ENCODE measurements around the gene RCCD1. TPM values are rescaled to one million over a fixed set of nuclear protein-coding genes. Genes with fewer than 3 reads are reported as not detected.
A peak's percentile ranks its signal among the peaks of the same experiment; 100 is the strongest.

Gene RCCD1
- total RNA-seq, 1 experiment from 2014 or later, result 22.8 TPM

DNA sequence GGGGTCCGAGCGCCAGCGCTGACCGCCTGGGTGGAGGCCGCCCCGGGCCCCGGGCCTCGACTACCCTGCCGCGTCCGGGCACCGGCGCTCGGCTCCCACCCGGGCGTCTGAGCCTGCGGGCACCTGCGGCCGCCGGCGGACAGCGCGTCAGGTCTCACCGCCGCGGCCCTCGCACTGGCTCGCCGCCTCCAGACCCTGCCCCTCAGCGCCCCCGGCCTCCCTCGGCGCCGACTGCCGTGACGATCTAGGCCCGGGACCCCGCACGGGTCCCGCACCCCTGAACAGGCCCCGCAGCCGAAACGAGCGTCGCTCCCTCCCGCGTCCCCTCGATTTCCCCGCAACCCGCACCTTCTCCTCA is 39.4 kb downstream of the RCCD1 start:
- H3K56ac ChIP-seq (ENCODE audit: insufficient read length, low read depth, low read length), result no peak overlapping the region
- H2BK15ac ChIP-seq (ENCODE audit: low read depth, low read length), result no peak overlapping the region
- peaks cover 3% of the 10 kb centered on the region for H3K79me1 ChIP-seq (ENCODE audit: insufficient read depth, low read depth, low read length, poor library complexity, severe bottlenecking)
- H3K27me3 ChIP-seq (ENCODE audit: insufficient read depth, low read length), result no peaks in the 10 kb centered on the region
- Mint-ChIP-seq H3K9me3 (peaks cover 0 to 2% of the 10 kb centered on the region in 2 experiments; a peak in 2 of 5 replicates), H3K4me3 (peak overlapping the region; percentile 99 to 100), H3K4me1 (peaks cover 16 to 26% of the 10 kb centered on the region in 2 experiments), H3K27ac (peak overlapping the region; percentile 95 to 100 (median 99)), H3K27me3 (ENCODE audit: low read depth) (peaks cover 3% of the 10 kb centered on the region; the same call in 1 of the 2 replicates), H3K36me3 (ENCODE audit: insufficient read depth in 1 of 3, low read depth in 3 of 3) (peaks cover 7 to 27% (median 24%) of the 10 kb centered on the region in 3 experiments; a peak in 6 of 7 replicates)
- H2AFZ ChIP-seq (ENCODE audit: low read length), result no peak overlapping the region
- no peak for DNase-seq
- TF ChIP-seq, protein P1, sequence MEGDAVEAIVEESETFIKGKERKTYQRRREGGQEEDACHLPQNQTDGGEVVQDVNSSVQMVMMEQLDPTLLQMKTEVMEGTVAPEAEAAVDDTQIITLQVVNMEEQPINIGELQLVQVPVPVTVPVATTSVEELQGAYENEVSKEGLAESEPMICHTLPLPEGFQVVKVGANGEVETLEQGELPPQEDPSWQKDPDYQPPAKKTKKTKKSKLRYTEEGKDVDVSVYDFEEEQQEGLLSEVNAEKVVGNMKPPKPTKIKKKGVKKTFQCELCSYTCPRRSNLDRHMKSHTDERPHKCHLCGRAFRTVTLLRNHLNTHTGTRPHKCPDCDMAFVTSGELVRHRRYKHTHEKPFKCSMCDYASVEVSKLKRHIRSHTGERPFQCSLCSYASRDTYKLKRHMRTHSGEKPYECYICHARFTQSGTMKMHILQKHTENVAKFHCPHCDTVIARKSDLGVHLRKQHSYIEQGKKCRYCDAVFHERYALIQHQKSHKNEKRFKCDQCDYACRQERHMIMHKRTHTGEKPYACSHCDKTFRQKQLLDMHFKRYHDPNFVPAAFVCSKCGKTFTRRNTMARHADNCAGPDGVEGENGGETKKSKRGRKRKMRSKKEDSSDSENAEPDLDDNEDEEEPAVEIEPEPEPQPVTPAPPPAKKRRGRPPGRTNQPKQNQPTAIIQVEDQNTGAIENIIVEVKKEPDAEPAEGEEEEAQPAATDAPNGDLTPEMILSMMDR (conservative IDR thresholded peaks at IDR 0.05), result no peak
- H3K4ac ChIP-seq (ENCODE audit: low read depth, low read length), result no peak overlapping the region
- H3K4me1 ChIP-seq (ENCODE audit: insufficient read depth, low read length), result no peaks in the 10 kb centered on the region
- H3T11ph ChIP-seq (ENCODE audit: low read length), result no peak overlapping the region
- peak overlapping the region; percentile 85 for H3K18ac ChIP-seq (ENCODE audit: insufficient read length, low read depth, low read length)
- H3K9ac ChIP-seq (ENCODE audit: extremely low read depth, insufficient read length, low read length), result peak overlapping the region; percentile 84
- H2BK5ac ChIP-seq (ENCODE audit: insufficient read length, low read length), result no peak overlapping the region
- peaks cover 3% of the 10 kb centered on the region for H3K23me2 ChIP-seq (ENCODE audit: insufficient read length, low read depth, low read length, poor library complexity, severe bottlenecking)
- H4K5ac ChIP-seq (ENCODE audit: insufficient read length, low read depth, low read length), result no peak overlapping the region
- H2BK120ac ChIP-seq (ENCODE audit: low read depth, low read length, poor library complexity, severe bottlenecking), result no peak overlapping the region
- no peaks in the 10 kb centered on the region for H4K20me1 ChIP-seq (ENCODE audit: control insufficient read depth, insufficient read depth, insufficient read length)
- no peak overlapping the region for H3K23ac ChIP-seq (ENCODE audit: insufficient read length, low read depth, low read length)
- H4K8ac ChIP-seq (replicated peaks; ENCODE audit: insufficient read length, low read depth, low read length), result no peak overlapping the region
- H3K27ac ChIP-seq (ENCODE audit: insufficient read length, low read depth, low read length), result no peak overlapping the region
- H4K91ac ChIP-seq (ENCODE audit: insufficient read length, low read depth, low read length), result no peak overlapping the region
- H3K4me2 ChIP-seq (ENCODE audit: insufficient read depth, insufficient read length, low read length), result peak overlapping the region; percentile 88
- no CpG with 5 or more reads among the region's 50 CpGs for WGBS (ENCODE audit: extremely low coverage, insufficient read length, low lambda C conversion rate)
- no peak overlapping the region for H2BK12ac ChIP-seq (ENCODE audit: insufficient read length, low read depth, low read length)
- H3K9me3 ChIP-seq (ENCODE audit: control insufficient read depth, low read depth, low read length), result no peaks in the 10 kb centered on the region
- no peak overlapping the region for H2AK5ac ChIP-seq (ENCODE audit: insufficient read length, low read length)
- H3K14ac ChIP-seq (ENCODE audit: insufficient read depth, low read length), result peak overlapping the region; percentile 92
- peaks cover 32% of the 10 kb centered on the region; the same call in 1 of the 2 replicates for H3K79me2 ChIP-seq (ENCODE audit: insufficient read depth, low read length)
- no peak overlapping the region for H2BK20ac ChIP-seq (ENCODE audit: low read depth, low read length, poor library complexity, severe bottlenecking)

Measured in H9 (cell line).